ENCODE measurements around the gene LAMA2.

- TF ChIP-seq MAX (IDR thresholded peaks at IDR 0.05): no peak
- TF ChIP-seq TAF1 (IDR thresholded peaks at IDR 0.05; ENCODE audit: low read depth): no peak
- TF ChIP-seq RAD21 (IDR thresholded peaks at IDR 0.05; ENCODE audit: low read depth): no peak
- no peak for TF ChIP-seq NFIC (IDR thresholded peaks at IDR 0.05)
- TF ChIP-seq CREB1 (IDR thresholded peaks at IDR 0.05; ENCODE audit: low read depth): no peak
- no peak for TF ChIP-seq EP300 (IDR thresholded peaks at IDR 0.05; ENCODE audit: borderline replicate concordance)
- TF ChIP-seq REST (IDR thresholded peaks at IDR 0.05; ENCODE audit: low read depth): no peak
- TF ChIP-seq TEAD4 (IDR thresholded peaks at IDR 0.05): no peak
- no peak for TF ChIP-seq YY1 (IDR thresholded peaks at IDR 0.05; ENCODE audit: low read depth)
- TF ChIP-seq FOXM1 (IDR thresholded peaks at IDR 0.05; ENCODE audit: borderline replicate concordance, low read depth): no peak
- TF ChIP-seq USF1 (IDR thresholded peaks at IDR 0.05): no peak
- no peak for TF ChIP-seq EGR1 (IDR thresholded peaks at IDR 0.05)
- no peak for TF ChIP-seq CEBPB (IDR thresholded peaks at IDR 0.05)
These were observed 473.2 kb downstream of the LAMA2 start for GRCh38 chr6:129356129-129356528.
